HCEC 1CT (cell line): ENCODE results near the gene KRT71.

ENCODE experiments used
- DNase-seq: peaks from one replicate; pipeline ENCODE4 v3.0.0-alpha.2; 2017

Gene KRT71

GRCh38 chr12:52535574-52535973, 17.4 kb downstream of the KRT71 start:
- DNase-seq, result no peak

- DNase-seq, result no peak
Observed at GRCh38 chr12:52534482-52534881, 18.5 kb downstream of the KRT71 start.

GRCh38 chr12:52533686-52534470, 19.1 kb downstream of the KRT71 start:
- no peak for DNase-seq

- DNase-seq, result no peak
Observed at GRCh38 chr12:52532636-52533035, 20.3 kb downstream of the KRT71 start.

- DNase-seq, result no peak
Observed at GRCh38 chr12:52531566-52532300, 21.2 kb downstream of the KRT71 start.

GRCh38 chr12:52530905-52531304, 22.0 kb downstream of the KRT71 start:
- DNase-seq, result no peak

- DNase-seq, result no peak
Observed at GRCh38 chr12:52530366-52530765, 22.6 kb downstream of the KRT71 start.

- no peak for DNase-seq
Observed at GRCh38 chr12:52529846-52530245, 23.1 kb downstream of the KRT71 start.

- no peak for DNase-seq
Observed at GRCh38 chr12:52529417-52529816, 23.5 kb downstream of the KRT71 start.

GRCh38 chr12:52528641-52529143, 24.3 kb downstream of the KRT71 start:
- no peak for DNase-seq

GRCh38 chr12:52527121-52527800, 25.7 kb downstream of the KRT71 start:
- no peak for DNase-seq

GRCh38 chr12:52526511-52526951, 26.4 kb downstream of the KRT71 start:
- DNase-seq, result no peak

- DNase-seq, result no peak
Observed at GRCh38 chr12:52525661-52526499, 27.1 kb downstream of the KRT71 start.

GRCh38 chr12:52524898-52525591, 27.9 kb downstream of the KRT71 start:
- no peak for DNase-seq

- no peak for DNase-seq
Observed at GRCh38 chr12:52524241-52524897, 28.6 kb downstream of the KRT71 start.

- DNase-seq, result no peak
Observed at GRCh38 chr12:52523824-52524223, 29.1 kb downstream of the KRT71 start.

- no peak for DNase-seq
Observed at GRCh38 chr12:52522346-52523011, 30.5 kb downstream of the KRT71 start.

GRCh38 chr12:52521568-52522266, 31.2 kb downstream of the KRT71 start:
- DNase-seq, result no peak

GRCh38 chr12:52521175-52521567, 31.8 kb downstream of the KRT71 start:
- no peak for DNase-seq
